ENCODE data around the gene ZNF574. TPM values are rescaled to one million over a fixed set of nuclear protein-coding genes. Genes with fewer than 3 reads are reported as not detected.

Gene ZNF574
- polyA plus RNA-seq, 3 donors, result 3.3 to 9.6 (median 4.9) TPM

GRCh38 chr19:42097461-42097860, 21.5 kb downstream of the ZNF574 start:
- intact Hi-C loops (cut with micrococcal nuclease), result no loop called here
- Mint-ChIP-seq H3K9me3 (no peaks in the 10 kb centered on the region), H3K27ac (no peak overlapping the region), H3K4me3 (no peak overlapping the region), H3K27me3 (ENCODE audit: low read depth in 3 of 3) (peaks cover 0 to 2% (median 0%) of the 10 kb centered on the region in 3 donors), H3K36me3 (peaks cover 69 to 92% of the 10 kb centered on the region in 2 donors), H3K4me1 (no peaks in the 10 kb centered on the region)
- Histone ChIP-seq H3K36me3 (replicated peaks in 1 of 2; ENCODE audit: control insufficient read depth in 1 of 2, insufficient read depth in 2 of 2, low read length in 2 of 2) (peaks cover 80 to 97% of the 10 kb centered on the region in 2 donors), H3K4me3 (replicated peaks in 1 of 3; ENCODE audit: low read depth in 2 of 3, low read length in 3 of 3) (no peak overlapping the region), H3K9ac (ENCODE audit: insufficient read depth, low read length, poor library complexity, severe bottlenecking) (no peak overlapping the region), H4K20me1 (ENCODE audit: insufficient read depth, low read length) (peaks cover 96% of the 10 kb centered on the region), H3K27me3 (ENCODE audit: control insufficient read depth in 2 of 2, insufficient read depth in 2 of 2, low read length in 2 of 2) (no peaks in the 10 kb centered on the region), H3K9me3 (replicated peaks in 1 of 2; ENCODE audit: control insufficient read depth in 1 of 2, insufficient read depth in 1 of 2, low read length in 2 of 2) (no peaks in the 10 kb centered on the region), H2AFZ (ENCODE audit: insufficient read depth, low read depth, low read length, poor library complexity, severe bottlenecking) (no peak overlapping the region), H3K79me2 (ENCODE audit: insufficient read depth, low read length) (no peaks in the 10 kb centered on the region), H3K4me1 (ENCODE audit: control insufficient read depth in 1 of 2, insufficient read depth in 2 of 2, low read length in 2 of 2) (no peaks in the 10 kb centered on the region), H3K27ac (ENCODE audit: low read depth in 1 of 2, low read length in 2 of 2) (no peak overlapping the region), H3K4me2 (replicated peaks; ENCODE audit: extremely low read depth, low read length, poor library complexity, severe bottlenecking) (no peak overlapping the region)
- no peak for TF ChIP-seq CTCF (IDR thresholded peaks at IDR 0.05)
- DNase-seq, result no peak
- WGBS (ENCODE audit: insufficient coverage), result 90% methylated on average over 2 of the region's 5 CpGs

GRCh38 chr19:42098781-42099180, 22.8 kb downstream of the ZNF574 start:
- H3K36me3 Mint-ChIP-seq, result peaks cover 73 to 94% of the 10 kb centered on the region in 2 donors
- peaks cover 2% of the 10 kb centered on the region for H3K4me1 Mint-ChIP-seq
- peaks cover 0 to 2% (median 0%) of the 10 kb centered on the region in 3 donors for H3K27me3 Mint-ChIP-seq (ENCODE audit: low read depth in 3 of 3)
- no peaks in the 10 kb centered on the region for H3K9me3 Mint-ChIP-seq
- Histone ChIP-seq H3K27me3 (ENCODE audit: control insufficient read depth in 2 of 2, insufficient read depth in 2 of 2, low read length in 2 of 2) (no peaks in the 10 kb centered on the region), H3K4me1 (ENCODE audit: control insufficient read depth in 1 of 2, insufficient read depth in 2 of 2, low read length in 2 of 2) (no peaks in the 10 kb centered on the region), H3K27ac (ENCODE audit: low read depth in 1 of 2, low read length in 2 of 2) (no peak overlapping the region), H2AFZ (ENCODE audit: insufficient read depth, low read depth, low read length, poor library complexity, severe bottlenecking) (no peak overlapping the region), H3K36me3 (replicated peaks in 1 of 2; ENCODE audit: control insufficient read depth in 1 of 2, insufficient read depth in 2 of 2, low read length in 2 of 2) (peaks cover 78 to 100% of the 10 kb centered on the region in 2 donors), H3K4me3 (replicated peaks in 1 of 3; ENCODE audit: low read depth in 2 of 3, low read length in 3 of 3) (no peak overlapping the region), H3K4me2 (replicated peaks; ENCODE audit: extremely low read depth, low read length, poor library complexity, severe bottlenecking) (no peak overlapping the region), H4K20me1 (ENCODE audit: insufficient read depth, low read length) (peaks cover 99% of the 10 kb centered on the region), H3K79me2 (ENCODE audit: insufficient read depth, low read length) (peaks cover 4% of the 10 kb centered on the region), H3K9ac (ENCODE audit: insufficient read depth, low read length, poor library complexity, severe bottlenecking) (no peak overlapping the region), H3K9me3 (replicated peaks in 1 of 2; ENCODE audit: control insufficient read depth in 1 of 2, insufficient read depth in 1 of 2, low read length in 2 of 2) (no peaks in the 10 kb centered on the region)
- WGBS (ENCODE audit: insufficient coverage), result 100% methylated on average over 2 of the region's 6 CpGs
- H3K27ac Mint-ChIP-seq, result no peak overlapping the region
- intact Hi-C loops (cut with micrococcal nuclease), result no loop called here
- H3K4me3 Mint-ChIP-seq, result no peak overlapping the region
- no peak for DNase-seq
- TF ChIP-seq CTCF (IDR thresholded peaks at IDR 0.05), result no peak

Data from CD14-positive monocyte (primary cell).